GM21367 (cell line): Measurements from ENCODE around the gene KLF13.

Experiments
- ATAC-seq: cut with Tn5 transposase; IDR thresholded peaks from one replicate; pipeline ENCODE4 v1.9.1; 2021; ENCODE audit not compliant: unreplicated experiment

KLF13 gene

GRCh38 chr15:31314380-31314779 is 12.3 kb upstream of the KLF13 start:
- no peak for ATAC-seq

GRCh38 chr15:31316135-31316795 is 10.4 kb upstream of the KLF13 start:
- no peak for ATAC-seq

DNA sequence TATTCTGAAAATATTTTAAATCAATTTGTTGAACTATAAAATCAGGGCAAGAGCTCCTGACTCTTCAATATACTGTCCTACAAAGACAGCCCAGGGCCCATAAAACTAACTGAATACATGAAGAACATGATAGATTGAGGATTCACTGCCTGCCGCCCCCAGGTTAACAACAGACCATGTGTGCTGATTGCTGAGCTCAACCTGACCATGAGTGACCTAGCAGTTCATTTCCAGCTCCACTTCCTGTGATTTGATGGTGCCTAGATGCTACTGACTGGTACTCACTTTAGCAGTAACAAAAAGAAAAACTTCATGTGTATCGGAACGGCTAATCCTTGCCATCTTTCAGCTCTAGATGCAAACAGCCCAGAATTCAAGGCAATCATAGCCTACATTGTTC is 9.6 kb upstream of the KLF13 start:
- ATAC-seq: no peak

GRCh38 chr15:31317421-31318327 is 9.0 kb upstream of the KLF13 start:
- no peak for ATAC-seq

GRCh38 chr15:31318429-31318828 is 8.2 kb upstream of the KLF13 start:
- ATAC-seq: no peak

- ATAC-seq: no peak
Measured at GRCh38 chr15:31320022-31320421, 6.6 kb upstream of the KLF13 start.

GRCh38 chr15:31321418-31321817 is 5.2 kb upstream of the KLF13 start:
- no peak for ATAC-seq

- ATAC-seq: no peak
Measured at GRCh38 chr15:31322504-31322903, 4.1 kb upstream of the KLF13 start.

DNA sequence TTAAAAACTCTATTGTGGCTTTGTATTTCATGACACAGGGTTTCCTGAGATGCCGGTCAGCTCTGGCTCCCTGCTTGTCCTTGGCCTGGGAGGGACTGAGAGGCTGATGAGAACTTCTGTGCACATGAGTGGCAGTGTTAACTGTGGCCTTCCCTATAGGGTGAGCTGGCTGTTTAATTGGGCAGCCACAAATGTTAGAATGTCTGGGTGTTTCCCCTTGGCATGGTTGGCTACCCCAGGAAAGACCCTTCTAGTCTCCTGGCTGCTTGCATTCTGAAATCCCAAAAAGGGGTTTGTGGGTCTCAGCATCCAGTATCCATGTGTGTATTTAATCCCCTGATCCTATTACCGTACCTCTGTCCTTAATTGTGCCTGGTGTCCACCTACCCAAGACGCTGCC is 3.0 kb upstream of the KLF13 start:
- no peak for ATAC-seq

DNA sequence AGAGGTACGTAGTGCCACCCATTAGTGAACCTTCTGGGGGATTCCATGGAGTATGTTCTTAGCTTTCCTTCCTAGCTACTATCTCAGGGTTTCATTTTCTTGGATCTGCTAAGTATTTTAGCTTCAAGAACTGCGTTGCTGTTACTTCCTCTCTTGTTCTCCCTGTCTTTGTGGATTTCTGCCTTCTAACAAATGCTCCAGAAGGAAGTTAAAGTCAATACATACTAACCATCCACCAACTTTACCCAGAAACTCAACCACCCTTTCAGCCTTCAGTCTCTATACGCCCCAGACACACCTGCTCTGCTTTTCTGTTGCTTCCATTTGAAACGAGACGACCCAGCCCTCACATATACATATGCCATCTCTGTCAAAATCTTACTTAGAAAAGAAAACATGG is 2.4 kb upstream of the KLF13 start:
- no peak for ATAC-seq

DNA sequence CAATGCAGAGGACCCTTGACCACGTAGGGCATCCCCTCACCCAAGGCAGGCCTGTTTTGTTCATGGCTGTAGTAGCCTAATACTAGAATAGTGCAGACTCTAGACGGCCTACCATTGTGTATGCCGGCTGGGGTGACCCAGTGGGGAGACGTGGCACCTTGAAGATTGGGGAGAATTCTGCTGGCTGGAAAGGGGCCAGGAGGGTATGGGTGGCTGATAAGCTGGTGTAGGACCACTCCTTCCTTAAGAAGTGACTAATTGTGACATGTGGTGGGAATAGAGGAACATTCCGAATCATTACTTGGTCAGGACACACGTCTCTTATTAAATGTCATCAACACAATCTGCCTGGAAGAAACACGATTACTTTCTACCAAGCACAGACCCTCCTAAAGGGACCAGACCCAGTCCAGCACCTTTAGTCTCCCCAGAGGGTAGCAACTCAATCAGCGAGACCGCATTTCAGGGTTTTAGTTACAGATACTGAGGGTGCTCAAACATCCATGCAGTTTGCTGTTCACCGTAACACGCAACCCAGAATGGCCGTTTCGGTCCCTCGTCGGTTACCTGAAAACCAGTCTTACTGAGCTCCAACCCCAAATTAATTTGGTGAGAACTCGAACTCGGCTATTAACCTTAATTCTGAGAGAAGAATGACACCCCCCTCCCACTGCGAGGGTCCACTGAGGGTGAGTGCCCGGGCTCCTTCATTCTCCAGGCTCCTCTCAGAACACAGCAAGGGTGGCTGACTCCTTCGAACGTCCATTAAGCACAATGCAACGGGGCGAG is 1.6 kb upstream of the KLF13 start:
- ATAC-seq: no peak

- ATAC-seq: peak; percentile 2
Measured at GRCh38 chr15:31325595-31326155, 960 bp upstream of the KLF13 start.

DNA sequence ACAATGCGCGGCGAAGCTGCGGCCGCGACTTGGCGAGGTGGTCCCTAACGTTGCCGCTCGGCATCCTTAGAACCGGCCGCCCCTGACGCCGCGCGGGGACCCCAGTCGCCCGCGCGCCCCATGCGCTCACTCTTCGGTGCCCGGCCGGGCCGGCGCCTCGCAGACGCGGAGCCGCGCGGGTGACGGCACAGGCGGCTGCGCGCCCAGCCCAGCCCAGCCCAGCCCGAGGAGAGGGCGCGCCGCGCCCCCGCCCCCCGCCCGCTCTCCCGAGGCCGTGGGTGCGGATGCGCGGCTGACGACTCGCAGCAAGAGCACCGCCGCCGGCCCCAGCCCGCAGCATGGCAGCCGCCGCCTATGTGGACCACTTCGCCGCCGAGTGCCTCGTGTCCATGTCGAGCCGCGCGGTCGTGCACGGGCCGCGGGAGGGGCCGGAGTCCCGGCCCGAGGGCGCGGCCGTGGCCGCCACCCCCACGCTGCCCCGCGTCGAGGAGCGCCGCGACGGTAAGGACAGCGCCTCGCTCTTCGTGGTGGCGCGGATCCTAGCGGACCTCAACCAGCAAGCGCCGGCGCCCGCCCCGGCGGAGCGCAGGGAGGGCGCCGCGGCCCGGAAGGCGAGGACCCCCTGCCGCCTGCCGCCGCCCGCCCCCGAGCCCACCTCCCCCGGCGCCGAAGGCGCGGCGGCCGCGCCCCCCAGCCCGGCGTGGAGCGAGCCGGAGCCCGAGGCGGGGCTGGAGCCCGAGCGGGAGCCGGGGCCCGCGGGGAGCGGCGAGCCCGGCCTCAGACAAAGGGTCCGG is 437 bp downstream of the KLF13 start:
- peak; percentile 1 for ATAC-seq

GRCh38 chr15:31327669-31328427 is 1.2 kb downstream of the KLF13 start:
- ATAC-seq: no peak

DNA sequence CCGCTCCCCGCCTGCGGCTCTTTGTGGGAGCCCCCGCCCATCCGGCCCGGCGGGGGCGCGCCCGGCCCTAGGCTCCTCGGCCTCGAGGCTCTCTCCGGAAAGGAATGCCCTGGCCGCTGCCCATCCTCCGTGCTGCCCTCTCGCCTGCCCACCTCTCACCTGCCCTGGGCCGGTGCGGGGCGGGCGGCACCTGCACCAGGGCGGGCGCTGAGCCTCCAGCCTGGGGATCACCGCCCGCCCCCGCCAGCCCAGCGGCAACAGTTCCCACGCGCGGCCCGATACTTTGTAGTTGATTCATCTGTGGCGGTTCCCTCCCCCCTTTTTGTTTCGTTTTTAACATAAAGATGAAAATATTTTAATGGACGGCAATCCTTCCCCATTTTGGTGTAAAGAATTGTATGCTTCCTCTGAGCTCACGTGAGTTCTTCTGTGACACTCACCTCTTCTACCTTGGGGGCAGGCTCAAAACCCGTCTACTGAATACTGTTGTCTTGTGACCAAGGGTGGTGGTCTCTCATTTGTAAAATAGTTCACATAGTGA is 1.9 kb downstream of the KLF13 start:
- no peak for ATAC-seq

DNA sequence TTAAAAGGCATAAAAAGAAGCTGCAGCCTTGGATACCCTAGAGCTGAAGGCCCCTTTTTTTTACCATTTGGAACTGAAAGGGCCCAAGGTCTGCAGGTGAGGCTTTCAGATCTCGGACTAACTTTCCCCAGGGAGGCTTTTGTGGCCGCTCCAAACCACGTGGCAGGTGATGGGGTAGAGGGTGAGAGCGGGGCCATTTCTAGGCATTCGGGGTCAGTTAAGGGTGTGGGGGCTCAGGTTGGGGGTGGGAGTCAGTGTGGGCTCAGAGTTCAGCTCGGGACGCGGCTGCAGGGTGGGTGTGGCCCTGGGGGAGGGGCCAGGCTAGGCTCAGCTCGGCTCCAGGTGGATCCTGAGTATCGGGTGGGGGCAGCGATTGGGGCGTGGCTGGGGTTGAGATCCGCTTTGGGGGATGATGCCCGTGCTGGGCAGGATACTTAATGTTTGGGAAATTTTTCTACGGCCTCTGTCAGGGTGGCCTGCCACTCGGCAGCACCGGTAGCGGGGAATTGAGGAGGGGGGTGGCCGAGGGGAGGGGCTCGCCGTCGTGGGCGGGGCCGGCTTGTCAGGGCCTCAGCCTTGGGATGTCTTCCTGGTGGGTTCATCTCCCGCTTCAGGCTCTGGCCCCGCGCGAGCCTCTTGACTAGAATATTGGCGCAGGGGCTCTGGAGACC is 2.5 kb downstream of the KLF13 start:
- ATAC-seq: no peak

GRCh38 chr15:31329640-31330010 is 3.0 kb downstream of the KLF13 start:
- ATAC-seq: no peak

DNA sequence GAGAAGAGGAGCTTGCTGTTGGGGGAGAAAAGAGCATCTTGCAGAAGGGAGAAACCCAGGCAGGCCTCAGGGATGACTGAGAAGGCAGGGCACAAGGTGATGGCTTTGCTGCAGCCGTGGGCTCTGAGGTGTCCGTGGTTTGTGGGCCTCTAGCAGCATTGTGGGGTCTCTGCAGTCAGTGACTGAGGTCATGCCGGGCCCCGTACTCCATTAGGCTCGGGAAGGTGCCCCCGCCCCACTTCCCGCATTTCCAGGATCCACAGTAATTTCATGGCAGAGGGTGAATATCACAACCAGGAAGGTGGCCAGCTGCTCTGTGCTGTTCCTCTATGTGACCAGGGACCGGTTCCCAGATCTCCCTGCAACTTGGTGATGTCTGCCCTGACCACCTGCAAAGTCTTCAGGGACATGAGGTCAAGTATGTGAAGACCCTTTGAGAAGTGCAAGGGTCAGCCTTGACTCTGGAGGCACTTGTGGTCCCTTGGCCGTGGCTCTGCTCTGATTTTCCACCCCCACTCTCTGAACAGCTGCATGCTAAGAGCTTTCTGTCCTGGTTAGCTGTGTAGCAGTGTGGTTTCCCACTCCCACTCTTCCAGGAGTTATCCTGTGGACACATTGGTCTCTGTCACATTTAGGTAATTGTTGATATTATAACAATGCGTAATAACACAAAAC is 3.6 kb downstream of the KLF13 start:
- ATAC-seq: no peak
